ENCODE measurements around the gene SOX6.

SOX6 gene

DNA sequence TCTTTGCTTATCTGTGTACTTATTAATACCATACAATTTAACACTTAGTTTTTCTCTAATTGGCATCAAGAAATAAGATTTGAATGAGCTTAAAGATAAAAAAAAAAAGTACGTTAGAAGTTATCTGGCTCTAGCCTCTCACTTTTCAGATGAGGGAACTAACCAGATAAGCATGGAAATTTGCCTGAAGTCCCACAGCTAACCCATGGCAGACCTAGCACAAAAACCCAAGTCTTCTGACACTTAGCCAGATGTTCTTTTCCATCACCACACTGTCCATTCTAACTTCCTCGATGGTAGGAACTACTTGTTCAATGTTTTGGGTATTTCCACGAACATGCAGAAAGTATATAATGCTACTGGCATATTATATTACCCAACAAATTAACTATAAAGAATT lies 7.4 kb upstream of the SOX6 start:
- DNase-seq, result no peak

DNA sequence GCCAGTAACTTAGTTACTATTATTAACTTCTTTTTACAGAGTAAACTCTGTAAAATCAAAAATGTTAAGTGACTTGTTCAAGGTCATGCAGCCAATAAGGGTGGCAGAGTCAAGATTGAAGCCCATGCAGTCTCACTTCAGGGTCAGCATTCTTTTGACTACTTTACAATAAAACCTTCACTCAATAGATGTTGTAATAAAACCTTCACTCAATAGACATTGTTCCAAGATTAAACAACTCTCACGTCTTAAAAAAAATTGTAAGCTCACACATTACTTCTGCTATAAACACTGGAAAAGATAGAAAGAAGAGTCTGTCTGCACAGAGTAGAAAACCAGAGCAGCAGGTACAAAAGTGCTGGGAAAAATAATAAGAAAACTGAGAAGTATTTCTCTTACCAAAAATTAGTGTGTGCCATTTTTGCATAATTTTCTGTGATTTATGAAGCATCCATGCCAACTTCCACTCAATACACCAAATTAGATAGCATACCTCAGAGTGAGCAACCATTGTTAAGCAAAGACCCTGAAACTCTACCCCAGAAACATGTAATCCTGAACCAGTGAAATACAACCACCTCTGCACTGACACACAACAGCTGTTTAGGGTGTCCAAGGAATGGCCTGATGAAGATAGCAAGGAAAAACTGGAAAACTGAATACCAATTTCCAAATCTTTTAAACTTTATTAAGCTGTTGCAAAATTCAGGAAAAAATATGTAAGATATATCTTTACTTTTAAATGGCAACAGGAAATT lies 4.9 kb upstream of the SOX6 start:
- no peak for DNase-seq

DNA sequence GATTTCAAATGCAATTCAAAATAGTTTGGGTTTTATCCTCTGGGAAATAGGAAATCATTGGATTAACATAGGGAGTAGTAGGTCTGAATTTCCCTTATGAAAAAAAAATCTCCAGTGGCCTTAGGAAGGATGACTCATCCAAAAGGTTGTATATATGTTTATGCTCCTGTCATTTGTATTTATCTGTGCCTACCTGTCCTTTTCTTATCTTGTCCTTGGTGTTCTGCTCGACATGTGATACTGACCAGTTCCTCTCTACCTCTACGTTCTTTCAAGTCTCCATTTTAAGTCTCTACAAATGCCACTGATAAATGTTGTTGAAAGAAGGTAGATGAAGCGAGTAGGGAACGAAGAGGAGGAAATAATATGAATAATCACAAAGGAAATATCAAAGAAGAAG lies 3.0 kb upstream of the SOX6 start:
- DNase-seq, result no peak

DNA sequence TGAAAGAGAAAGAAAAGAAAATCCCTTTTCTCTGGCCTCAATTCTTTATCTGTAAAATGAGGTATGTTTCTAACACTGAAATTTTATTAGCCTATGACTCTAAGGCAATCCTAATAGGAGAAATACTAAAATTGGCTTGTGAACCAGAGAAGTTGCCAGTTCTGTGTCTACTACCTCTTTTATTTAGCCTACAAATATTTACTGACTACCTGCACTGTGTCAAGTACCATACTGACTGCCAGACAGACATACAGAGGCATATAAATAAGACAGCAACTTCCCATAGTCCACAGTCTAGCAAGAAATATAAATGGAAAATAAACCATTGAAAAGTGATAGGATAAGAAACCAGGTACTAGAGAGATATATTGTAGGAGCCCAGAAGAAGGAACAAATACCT lies 2.4 kb upstream of the SOX6 start:
- no peak for DNase-seq

DNA sequence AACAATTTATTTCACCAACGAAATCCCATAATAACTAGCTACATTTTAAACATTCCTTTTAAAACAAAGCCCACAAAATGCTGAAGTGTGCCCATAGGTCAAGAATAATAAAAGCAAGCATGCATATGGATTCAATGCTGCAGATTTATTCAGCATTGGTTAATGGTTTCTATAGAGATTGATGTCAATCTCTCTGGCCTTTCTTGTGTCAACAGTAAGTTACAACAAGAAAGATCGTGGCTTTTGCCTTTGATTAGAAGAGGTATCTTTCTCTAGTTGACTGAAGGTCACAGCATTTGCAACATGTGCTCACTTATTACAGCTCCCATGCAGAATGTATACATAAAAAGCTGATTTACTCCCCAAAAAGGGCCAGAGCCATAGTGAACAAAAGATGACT lies 1.4 kb upstream of the SOX6 start:
- no peak for DNase-seq

GRCh38 chr11:16356761-16357393 lies 531 bp upstream of the SOX6 start:
- DNase-seq, result no peak

DNA sequence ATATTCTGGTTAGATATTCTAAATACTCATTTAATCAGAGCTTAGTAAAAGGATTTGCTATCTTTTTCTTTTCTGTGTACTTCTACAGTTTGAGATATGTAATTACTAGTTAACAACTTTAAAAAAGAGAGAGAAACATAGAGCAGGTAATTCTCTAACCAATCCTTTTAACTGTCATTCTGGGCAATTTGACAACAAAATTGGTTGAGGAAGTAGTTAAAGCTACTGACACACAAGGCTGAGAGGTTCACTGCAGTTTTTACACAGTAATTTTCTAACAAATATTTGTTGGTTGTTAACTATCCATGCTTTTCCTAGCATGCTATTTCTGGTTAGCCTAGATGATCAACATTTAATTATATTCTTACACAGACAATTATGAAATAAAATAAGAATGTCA lies 3.6 kb downstream of the SOX6 start:
- DNase-seq, result no peak

DNA sequence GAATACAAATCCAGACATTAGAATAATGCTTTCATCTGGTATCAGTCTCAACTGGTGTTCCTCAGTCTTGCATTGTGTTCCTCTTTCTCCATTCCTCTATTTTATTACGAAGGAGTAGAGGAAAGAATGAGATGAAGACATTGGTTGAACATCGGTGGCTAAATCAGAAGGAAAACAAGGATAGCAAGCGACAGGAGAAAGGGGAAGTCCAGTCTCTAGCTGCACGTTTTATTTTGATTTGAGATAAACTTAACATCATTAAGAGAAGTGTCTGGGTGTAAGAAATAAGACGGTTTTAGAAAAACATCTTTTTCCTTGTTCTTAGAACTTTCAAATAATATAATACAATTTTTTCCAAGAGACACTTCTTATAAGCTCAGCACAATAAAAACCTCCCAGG lies 6.2 kb downstream of the SOX6 start:
- no peak for DNase-seq

DNA sequence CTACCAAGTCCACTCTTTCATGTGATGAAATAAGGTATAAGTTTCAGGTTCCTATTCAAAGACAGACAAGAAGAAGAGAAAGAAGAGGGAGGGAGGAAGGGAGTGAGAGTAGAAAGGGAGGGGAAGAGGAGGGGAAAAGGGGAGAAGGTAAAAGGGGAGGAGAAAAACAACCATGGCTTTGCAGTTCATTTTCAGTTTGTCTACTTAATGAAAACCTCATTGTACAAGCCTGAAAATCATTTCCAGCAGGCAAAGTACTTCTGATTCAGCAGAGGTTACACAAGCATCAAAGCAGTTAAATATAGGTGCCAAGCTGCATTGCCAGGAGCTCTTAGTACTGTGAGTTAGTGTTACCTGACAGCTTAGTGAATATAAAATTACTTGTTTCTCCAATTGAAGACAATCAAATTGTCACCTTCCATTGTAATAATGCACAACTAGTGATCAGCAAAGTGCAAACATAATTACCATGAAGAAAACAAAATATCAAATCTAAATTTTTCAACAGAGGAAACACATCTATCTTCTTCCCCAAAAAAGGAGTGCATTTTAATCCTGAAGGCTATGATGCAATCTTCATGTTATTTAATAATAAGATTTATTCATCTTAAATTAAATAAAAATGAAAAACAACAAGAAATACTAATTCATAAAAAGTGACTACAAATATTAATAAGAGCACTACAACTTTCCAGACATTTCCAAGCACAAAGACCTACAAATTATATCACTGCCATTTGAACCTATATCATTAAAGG lies 8.2 kb downstream of the SOX6 start:
- no peak for DNase-seq

DNA sequence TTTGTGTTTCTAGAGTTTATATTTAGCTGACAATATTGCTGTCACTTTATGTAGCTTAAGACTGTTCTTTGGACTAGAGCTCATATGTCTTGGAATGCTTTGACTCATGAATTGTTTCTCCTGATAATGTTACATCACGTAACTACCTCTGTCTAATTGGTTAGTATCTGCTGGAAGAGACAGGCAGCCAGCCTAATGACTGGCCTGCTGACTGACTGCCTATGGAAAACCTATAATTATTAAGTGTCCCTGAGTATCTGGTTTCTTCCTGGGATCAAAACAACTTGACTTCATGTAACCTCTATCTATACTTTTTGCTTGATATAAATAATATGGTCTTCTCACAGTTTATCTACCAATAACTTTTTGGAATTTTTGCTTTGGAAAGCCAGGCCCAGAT lies 9.4 kb downstream of the SOX6 start:
- no peak for DNase-seq

GRCh38 chr11:16341853-16342252 lies 14.5 kb downstream of the SOX6 start:
- DNase-seq, result no peak

GRCh38 chr11:16338393-16338792 lies 18.0 kb downstream of the SOX6 start:
- DNase-seq, result no peak

- DNase-seq, result no peak
Observed at GRCh38 chr11:16337421-16338213, 18.7 kb downstream of the SOX6 start.

GRCh38 chr11:16336721-16337120 lies 19.6 kb downstream of the SOX6 start:
- DNase-seq, result no peak

DNA sequence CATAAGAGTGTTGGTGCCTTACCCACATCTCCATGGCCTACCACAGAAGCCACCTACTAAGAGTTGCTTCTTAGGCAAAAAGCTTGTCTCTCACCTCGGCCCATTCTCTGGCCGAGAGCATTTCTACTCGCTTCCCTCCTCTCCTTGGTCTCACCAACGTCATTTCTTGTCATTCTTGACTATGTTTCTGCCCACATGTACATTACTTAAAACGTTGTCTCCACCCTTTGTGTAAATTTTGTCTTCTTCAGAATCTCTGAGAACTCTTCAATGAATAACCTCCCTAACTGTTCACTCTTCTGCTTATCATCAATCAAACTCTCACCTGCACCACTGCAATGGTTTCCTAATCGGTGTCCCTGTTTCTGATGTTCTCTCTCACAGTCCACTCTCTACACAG lies 20.1 kb downstream of the SOX6 start:
- DNase-seq, result no peak

- no peak for DNase-seq
Observed at GRCh38 chr11:16335236-16335962, 20.9 kb downstream of the SOX6 start.

GRCh38 chr11:16326679-16327297 lies 29.6 kb downstream of the SOX6 start:
- DNase-seq, result no peak

GRCh38 chr11:16322190-16322589 lies 34.2 kb downstream of the SOX6 start:
- DNase-seq, result no peak

DNA sequence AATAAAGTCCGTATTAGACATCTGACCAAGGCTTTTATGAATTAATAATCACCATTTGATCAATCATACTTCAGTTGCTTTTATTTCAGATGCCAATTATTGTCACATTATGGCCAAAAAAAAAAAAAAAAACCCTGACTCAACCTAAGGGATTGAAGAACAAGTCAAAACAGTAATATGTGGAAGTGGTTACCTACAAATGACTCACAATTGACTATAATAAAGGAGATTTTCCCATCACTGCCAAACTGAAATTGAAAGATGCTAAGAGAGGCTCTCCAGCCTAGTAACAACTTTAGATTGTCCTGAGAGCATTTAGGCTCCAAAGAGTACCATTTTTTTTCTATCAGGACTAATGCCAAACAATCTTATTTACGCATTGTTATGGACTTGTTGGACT lies 35.2 kb downstream of the SOX6 start:
- DNase-seq, result no peak

- no peak for DNase-seq
Observed at GRCh38 chr11:16318320-16318719, 38.0 kb downstream of the SOX6 start.

DNA sequence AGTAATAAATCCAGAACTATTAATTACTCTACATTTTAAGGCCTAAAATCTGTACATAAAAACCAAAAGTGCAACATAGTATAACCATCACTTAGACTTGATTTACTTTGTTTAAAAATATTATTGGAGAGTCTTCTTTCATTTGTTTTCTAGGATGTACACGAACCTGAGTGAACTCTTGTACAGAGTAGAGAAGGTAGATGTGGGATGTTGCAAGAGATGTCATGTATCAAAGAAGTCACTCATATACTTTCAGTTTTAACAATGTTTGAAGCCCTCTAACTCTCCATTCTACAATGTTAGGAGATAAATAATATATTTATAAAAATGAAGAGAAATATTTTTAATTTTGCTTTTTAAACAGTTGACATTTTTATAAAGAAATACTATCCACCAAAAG lies 38.6 kb downstream of the SOX6 start:
- no peak for DNase-seq

- DNase-seq, result no peak
Observed at GRCh38 chr11:16313846-16314245, 42.5 kb downstream of the SOX6 start.

All from NCI-H1694 treated with DMSO at 0.1 percent for 48 hours (cell line).